Thymus (tissue), 11 donors: ENCODE results near the gene GPR137. TPM values are rescaled to one million over a fixed set of nuclear protein-coding genes. Genes with fewer than 3 reads are reported as not detected.
"Not testable (repeated sequence)": the region's sequence is repeated elsewhere in the genome, so short reads cannot be mapped to it uniquely, and the experiment has no call there.

Experiments used
- DNase-seq, 9 donors: peaks; one replicate each; pipeline ENCODE4 v3.0.0-alpha.2; 2013; ENCODE audit warnings: low spot score in 9 of 9, low read depth in 6 of 9, missing footprints in 1 of 9
- H3K27ac ChIP-seq, 2 donors: one replicate each; pipeline ENCODE4 v1.5.1; 2013; ENCODE audit warnings: control low read depth in 1 of 2, low read depth in 1 of 2, low read length in 1 of 2, mild to moderate bottlenecking in 1 of 2, moderate library complexity in 1 of 2
- H3K27me3 ChIP-seq, 2 donors: one replicate each; pipeline ENCODE4 v1.5.1; 2013; ENCODE audit warnings: low read length in 1 of 2; ENCODE audit not compliant: control insufficient read depth in 2 of 2, insufficient read depth in 1 of 2
- H3K36me3 ChIP-seq, 2 donors: one replicate each; pipeline ENCODE4 v1.5.1; 2013; ENCODE audit warnings: low read length in 1 of 2, mild to moderate bottlenecking in 1 of 2, moderate library complexity in 1 of 2; ENCODE audit not compliant: control insufficient read depth in 2 of 2, insufficient read depth in 2 of 2
- H3K4me1 ChIP-seq, 2 donors: one replicate each; pipeline ENCODE4 v1.5.1; 2013; ENCODE audit warnings: low read length in 2 of 2; ENCODE audit not compliant: control insufficient read depth in 2 of 2, insufficient read depth in 2 of 2
- H3K4me3 ChIP-seq, 2 donors: one replicate each; pipeline ENCODE4 v1.5.1; 2013; ENCODE audit warnings: low read length in 2 of 2, control low read depth in 1 of 2, mild to moderate bottlenecking in 1 of 2
- H3K9me3 ChIP-seq, 2 donors: one replicate each; pipeline ENCODE4 v1.5.1; 2013; ENCODE audit warnings: low read length in 1 of 2, mild to moderate bottlenecking in 1 of 2; ENCODE audit not compliant: control insufficient read depth in 2 of 2, insufficient read depth in 1 of 2
- WGBS: extraction: QIAGEN DNeasy Blood & Tissue Kit; methylation state at CpG from one replicate; pipeline ENCODE4 v1.1.7; 2013; 5-methylcytosine and 5-hydroxymethylcytosine counted together
- polyA plus RNA-seq: library from polyadenylated mRNA; stranded (reverse); fragments of 200-250 nt; gene quantifications from one replicate; pipeline ENCODE4 v1.2.3, GENCODE V29; 2013
- total RNA-seq: library from RNA; stranded (reverse); fragments of 120-200 nt; gene quantifications from one replicate; pipeline ENCODE4 v1.2.4, GENCODE V29; 2013
- donor health status: healthy.

The GPR137 gene
- total and polyA plus RNA-seq, 2 donors = 7.3 to 18.5 TPM

DNA sequence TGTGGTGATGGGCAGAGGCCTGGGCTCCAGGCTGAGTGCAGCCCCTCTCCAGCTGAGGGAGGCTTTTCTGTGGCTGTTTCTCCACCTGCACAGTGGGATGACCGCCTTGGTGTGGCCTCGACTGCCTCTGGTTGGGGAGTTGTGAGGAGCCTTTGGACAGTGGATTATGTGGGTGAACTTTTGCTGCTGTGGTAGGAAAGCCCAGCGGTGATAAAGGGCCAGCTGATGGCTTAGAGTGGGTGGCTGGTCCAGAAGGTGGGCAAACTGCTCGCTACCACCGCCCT lies 18.3 kb downstream of the GPR137 start:
- WGBS = 50% methylated on average over 5 of the region's 5 CpGs
- no peak for DNase-seq
- peak overlapping the region; percentile 50 to 89 for H3K4me3 ChIP-seq
- H3K4me1 ChIP-seq = peaks cover 15 to 36% of the 10 kb centered on the region in 2 donors
- peaks cover 32 to 52% of the 10 kb centered on the region in 2 donors for H3K27me3 ChIP-seq
- no peak overlapping the region for H3K27ac ChIP-seq
- peaks cover 10 to 11% of the 10 kb centered on the region in 2 donors for H3K36me3 ChIP-seq
- H3K9me3 ChIP-seq = peaks cover 0 to 25% of the 10 kb centered on the region in 2 donors

- peaks cover 26 to 47% of the 10 kb centered on the region in 2 donors for H3K27me3 ChIP-seq
- peak; percentile 73 to 95 (median 87) for DNase-seq
- H3K4me1 ChIP-seq = peaks cover 15 to 36% of the 10 kb centered on the region in 2 donors
- H3K9me3 ChIP-seq = peaks cover 0 to 25% of the 10 kb centered on the region in 2 donors
- peaks cover 10 to 13% of the 10 kb centered on the region in 2 donors for H3K36me3 ChIP-seq
- peak overlapping the region; percentile 50 to 89 for H3K4me3 ChIP-seq
- peak overlapping the region; percentile 90 to 91 for H3K27ac ChIP-seq
- under 1% methylated on average over 46 of the region's 46 CpGs for WGBS
Measured at GRCh38 chr11:64304316-64305072, 18.8 kb downstream of the GPR137 start.

- H3K27me3 ChIP-seq = peaks cover 21 to 40% of the 10 kb centered on the region in 2 donors
- H3K9me3 ChIP-seq = peaks cover 0 to 19% of the 10 kb centered on the region in 2 donors
- H3K36me3 ChIP-seq = peaks cover 10 to 16% of the 10 kb centered on the region in 2 donors
- peak within 1 kb of the TSS; percentile 90 to 91 for H3K27ac ChIP-seq
- WGBS = 1% methylated on average over 81 of the region's 81 CpGs
- H3K4me3 ChIP-seq = peak within 1 kb of the TSS; percentile 69 to 89
- peak; percentile 92 to 99 (median 98) for DNase-seq
- H3K4me1 ChIP-seq = peaks cover 15 to 29% of the 10 kb centered on the region in 2 donors
Measured at GRCh38 chr11:64305075-64305690, 19.5 kb downstream of the GPR137 start, which contains the start of gene ESRRA. ESRRA (plus strand) TSS chr11:64305524; CDS start chr11:64307180, 1,656 bp downstream.

GRCh38 chr11:64305691-64306562 lies 20.3 kb downstream of the GPR137 start:
- Histone ChIP-seq H3K4me3 (peak overlapping the region; percentile 69 to 89), H3K36me3 (peaks cover 10 to 16% of the 10 kb centered on the region in 2 donors), H3K27ac (peak overlapping the region; percentile 84 to 86), H3K27me3 (peaks cover 14 to 32% of the 10 kb centered on the region in 2 donors), H3K9me3 (peaks cover 0 to 11% of the 10 kb centered on the region in 2 donors), H3K4me1 (peaks cover 12 to 21% of the 10 kb centered on the region in 2 donors)
- peak in 5 of 9 donors; percentile 64 to 84 (median 71) for DNase-seq
- WGBS = 1% methylated on average over 71 of the region's 71 CpGs

DNA sequence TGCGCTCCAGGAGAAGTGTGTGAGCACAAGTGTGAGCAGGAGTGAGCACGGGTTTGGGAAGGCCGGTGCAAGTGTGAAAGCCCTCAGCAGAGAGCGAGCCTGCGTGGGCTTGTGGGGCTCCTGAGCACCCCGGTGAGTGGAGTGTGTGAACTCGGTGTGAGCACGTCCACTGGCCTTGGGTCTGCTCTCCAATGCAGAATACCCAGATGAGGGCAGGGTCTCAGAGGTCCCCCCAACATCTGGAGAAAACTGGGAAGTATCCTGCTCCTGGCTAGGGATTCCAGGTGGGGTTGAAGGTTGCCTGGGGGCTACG lies 20.9 kb downstream of the GPR137 start:
- WGBS = 42% methylated on average over 9 of the region's 9 CpGs
- Histone ChIP-seq H3K27ac (peak overlapping the region in 1 of 2 donors; percentile 70), H3K9me3 (peaks cover 0 to 7% of the 10 kb centered on the region in 2 donors), H3K27me3 (peaks cover 8 to 27% of the 10 kb centered on the region in 2 donors), H3K36me3 (peaks cover 14 to 16% of the 10 kb centered on the region in 2 donors), H3K4me3 (peak overlapping the region; percentile 69 to 89), H3K4me1 (peaks cover 10 to 21% of the 10 kb centered on the region in 2 donors)
- no peak for DNase-seq

DNA sequence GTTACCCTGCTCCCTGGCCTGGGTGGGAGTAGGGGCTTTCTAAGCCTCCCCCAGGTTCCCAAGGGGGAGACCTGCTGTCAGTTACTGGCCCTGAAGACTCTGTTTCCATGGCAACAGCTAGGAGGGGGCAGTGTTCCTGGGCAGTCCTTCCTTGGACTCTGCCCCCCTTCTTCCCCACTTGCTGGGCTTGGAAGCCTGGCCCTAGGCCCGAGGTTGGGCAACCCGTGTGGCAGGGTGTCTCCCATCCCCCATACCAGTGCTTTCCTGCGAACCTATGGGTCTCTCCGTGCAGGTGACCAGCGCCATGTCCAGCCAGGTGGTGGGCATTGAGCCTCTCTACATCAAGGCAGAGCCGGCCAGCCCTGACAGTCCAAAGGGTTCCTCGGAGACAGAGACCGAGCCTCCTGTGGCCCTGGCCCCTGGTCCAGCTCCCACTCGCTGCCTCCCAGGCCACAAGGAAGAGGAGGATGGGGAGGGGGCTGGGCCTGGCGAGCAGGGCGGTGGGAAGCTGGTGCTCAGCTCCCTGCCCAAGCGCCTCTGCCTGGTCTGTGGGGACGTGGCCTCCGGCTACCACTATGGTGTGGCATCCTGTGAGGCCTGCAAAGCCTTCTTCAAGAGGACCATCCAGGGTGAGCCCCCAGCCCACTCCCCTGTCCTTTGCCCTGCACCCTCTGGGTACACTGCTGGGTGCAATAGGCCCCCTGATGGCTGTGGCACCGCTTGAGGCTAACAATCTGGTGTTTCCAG lies 21.4 kb downstream of the GPR137 start:
- Histone ChIP-seq H3K4me3 (peak overlapping the region; percentile 69 to 89), H3K27me3 (peaks cover 3 to 21% of the 10 kb centered on the region in 2 donors), H3K4me1 (peaks cover 10 to 21% of the 10 kb centered on the region in 2 donors), H3K9me3 (peaks cover 0 to 4% of the 10 kb centered on the region in 2 donors), H3K27ac (no peak overlapping the region), H3K36me3 (peaks cover 14 to 16% of the 10 kb centered on the region in 2 donors)
- no peak for DNase-seq
- 91% methylated on average over 15 of the region's 15 CpGs for WGBS

- Histone ChIP-seq H3K4me1 (peaks cover 10 to 25% of the 10 kb centered on the region in 2 donors), H3K27me3 (peaks cover 2 to 14% of the 10 kb centered on the region in 2 donors), H3K36me3 (peaks cover 16 to 18% of the 10 kb centered on the region in 2 donors)
- not testable (repeated sequence) for H3K4me3 ChIP-seq, H3K9me3 ChIP-seq, DNase-seq, H3K27ac ChIP-seq
- WGBS = 97% methylated on average over 5 of the region's 5 CpGs
Measured at GRCh38 chr11:64307795-64308194, 22.1 kb downstream of the GPR137 start.

- 96% methylated on average over 10 of the region's 10 CpGs for WGBS
- no peak overlapping the region for H3K4me3 ChIP-seq
- H3K36me3 ChIP-seq = peaks cover 35 to 36% of the 10 kb centered on the region in 2 donors
- H3K27me3 ChIP-seq = no peaks in the 10 kb centered on the region
- peaks cover 0 to 1% of the 10 kb centered on the region in 2 donors for H3K9me3 ChIP-seq
- DNase-seq = no peak
- no peak overlapping the region for H3K27ac ChIP-seq
- peaks cover 4 to 19% of the 10 kb centered on the region in 2 donors for H3K4me1 ChIP-seq
Measured at GRCh38 chr11:64312947-64313346, 27.3 kb downstream of the GPR137 start.
